PFSK-1 (cell line): ENCODE data around the gene SH3TC1.

Source experiments
- POLR2AphosphoS5 ChIP-seq: IDR thresholded peaks from 2 replicates; pipeline ENCODE4 v1.6.1; 2012; ENCODE audit warnings: low read depth, mild to moderate bottlenecking, control low read depth, low read length, moderate library complexity
- TAF1 ChIP-seq: IDR thresholded peaks from 2 replicates; pipeline ENCODE4 v1.6.1; 2012; ENCODE audit warnings: low read length, control low read depth, borderline replicate concordance; ENCODE audit not compliant: insufficient read depth

DNA sequence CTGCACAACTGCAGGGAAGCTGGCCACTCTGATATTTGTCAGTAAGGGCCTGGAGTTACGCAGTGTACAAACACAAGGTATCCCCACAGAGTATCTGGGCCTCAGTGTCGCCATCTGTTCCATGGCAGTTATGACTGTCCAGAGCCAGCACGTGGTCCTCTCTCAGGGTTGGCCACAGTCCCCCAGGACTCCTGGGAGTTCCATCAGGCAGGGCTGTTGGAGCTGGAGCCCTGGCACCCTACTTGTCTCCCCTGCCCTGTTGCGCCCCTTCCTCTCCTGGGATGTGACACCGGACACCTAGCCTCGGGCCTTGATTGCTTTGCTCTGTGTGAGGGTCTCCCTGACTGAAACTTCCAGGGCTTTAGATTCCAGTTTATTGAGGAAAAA is 78.9 kb downstream of the SH3TC1 start:
- TF ChIP-seq TAF1, result no peak
- no peak for TF ChIP-seq POLR2AphosphoS5
